ENCODE measurements around the gene TM7SF2. TPM values are rescaled to one million over a fixed set of nuclear protein-coding genes. Genes with fewer than 3 reads are reported as not detected.

The TM7SF2 gene
- total RNA-seq, 2 experiments from 2014 or later = 12.4 to 17.5 TPM

DNA sequence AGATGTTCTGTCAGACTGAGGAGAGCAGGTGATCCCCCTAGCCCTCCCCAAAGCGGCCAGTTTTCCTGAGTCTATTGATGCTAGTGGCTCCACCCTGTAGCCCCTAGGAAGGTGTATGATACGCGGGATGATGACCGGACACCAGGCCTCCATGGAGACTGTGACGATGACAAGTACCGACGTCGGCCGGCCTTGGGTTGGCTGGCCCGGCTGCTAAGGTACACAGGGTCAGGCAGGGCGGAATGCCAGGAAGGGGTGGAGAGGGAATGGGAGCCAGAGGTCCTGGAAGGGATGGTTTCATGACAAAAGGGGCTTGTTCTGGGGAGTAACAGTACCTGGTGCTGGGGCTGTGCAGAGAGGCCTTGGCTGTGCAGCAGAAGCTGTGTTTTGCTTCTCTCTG, 24.5 kb upstream of the TM7SF2 start:
- TF ChIP-seq, protein P1, sequence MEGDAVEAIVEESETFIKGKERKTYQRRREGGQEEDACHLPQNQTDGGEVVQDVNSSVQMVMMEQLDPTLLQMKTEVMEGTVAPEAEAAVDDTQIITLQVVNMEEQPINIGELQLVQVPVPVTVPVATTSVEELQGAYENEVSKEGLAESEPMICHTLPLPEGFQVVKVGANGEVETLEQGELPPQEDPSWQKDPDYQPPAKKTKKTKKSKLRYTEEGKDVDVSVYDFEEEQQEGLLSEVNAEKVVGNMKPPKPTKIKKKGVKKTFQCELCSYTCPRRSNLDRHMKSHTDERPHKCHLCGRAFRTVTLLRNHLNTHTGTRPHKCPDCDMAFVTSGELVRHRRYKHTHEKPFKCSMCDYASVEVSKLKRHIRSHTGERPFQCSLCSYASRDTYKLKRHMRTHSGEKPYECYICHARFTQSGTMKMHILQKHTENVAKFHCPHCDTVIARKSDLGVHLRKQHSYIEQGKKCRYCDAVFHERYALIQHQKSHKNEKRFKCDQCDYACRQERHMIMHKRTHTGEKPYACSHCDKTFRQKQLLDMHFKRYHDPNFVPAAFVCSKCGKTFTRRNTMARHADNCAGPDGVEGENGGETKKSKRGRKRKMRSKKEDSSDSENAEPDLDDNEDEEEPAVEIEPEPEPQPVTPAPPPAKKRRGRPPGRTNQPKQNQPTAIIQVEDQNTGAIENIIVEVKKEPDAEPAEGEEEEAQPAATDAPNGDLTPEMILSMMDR (IDR thresholded peaks at IDR 0.05) = no peak
- POLR2A ChIA-PET = interaction anchor here (1.1 to 20.0 kb wide), 4 partner anchors 9 to 323 kb away, joined by 3 to 294 read pairs (median 15); partner anchors contain the start of genes FAU, MRPL49, TM7SF2 and VPS51
- Mint-ChIP-seq H3K27ac (no peak overlapping the region), H3K4me3 (no peak overlapping the region), H3K36me3 (ENCODE audit: low read depth) (peaks cover 27% of the 10 kb centered on the region), H3K27me3 (no peaks in the 10 kb centered on the region), H3K4me1 (ENCODE audit: low read depth) (peaks cover 20% of the 10 kb centered on the region), H3K9me3 (no peaks in the 10 kb centered on the region)
- no peak for DNase-seq
- intact Hi-C loops (cut with micrococcal nuclease) = no loop called here
- no peak for ATAC-seq
- CTCF ChIA-PET = no interaction called here

DNA sequence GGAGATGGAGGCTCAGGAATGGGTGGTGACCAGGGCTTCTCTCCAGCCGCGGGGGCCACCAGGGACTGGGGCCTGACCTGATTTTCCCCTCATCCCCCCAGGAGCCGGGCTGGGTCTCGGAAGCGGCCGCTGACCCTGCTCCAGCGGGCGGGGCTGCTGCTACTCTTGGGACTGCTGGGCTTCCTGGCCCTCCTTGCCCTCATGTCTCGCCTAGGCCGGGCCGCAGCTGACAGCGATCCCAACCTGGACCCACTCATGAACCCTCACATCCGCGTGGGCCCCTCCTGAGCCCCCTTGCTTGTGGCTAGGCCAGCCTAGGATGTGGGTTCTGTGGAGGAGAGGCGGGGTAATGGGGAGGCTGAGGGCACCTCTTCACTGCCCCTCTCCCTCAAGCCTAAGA, 23.8 kb upstream of the TM7SF2 start:
- H3K9me3 Mint-ChIP-seq = no peaks in the 10 kb centered on the region
- H3K27me3 Mint-ChIP-seq = no peaks in the 10 kb centered on the region
- no peak for DNase-seq
- TF ChIP-seq, protein P1 (IDR thresholded peaks at IDR 0.05) = no peak
- H3K4me1 Mint-ChIP-seq (ENCODE audit: low read depth) = peaks cover 17% of the 10 kb centered on the region
- peaks cover 23% of the 10 kb centered on the region for H3K36me3 Mint-ChIP-seq (ENCODE audit: low read depth)
- POLR2A ChIA-PET = interaction anchor here (0.6 to 20.0 kb wide), 5 partner anchors 8 to 324 kb away, joined by 3 to 294 read pairs (median 6); partner anchors contain the start of genes FAU, MRPL49, TM7SF2 and VPS51
- intact Hi-C loops (cut with micrococcal nuclease) = no loop called here
- H3K27ac Mint-ChIP-seq = no peak overlapping the region
- CTCF ChIA-PET = no interaction called here
- ATAC-seq = no peak
- H3K4me3 Mint-ChIP-seq = no peak overlapping the region

DNA sequence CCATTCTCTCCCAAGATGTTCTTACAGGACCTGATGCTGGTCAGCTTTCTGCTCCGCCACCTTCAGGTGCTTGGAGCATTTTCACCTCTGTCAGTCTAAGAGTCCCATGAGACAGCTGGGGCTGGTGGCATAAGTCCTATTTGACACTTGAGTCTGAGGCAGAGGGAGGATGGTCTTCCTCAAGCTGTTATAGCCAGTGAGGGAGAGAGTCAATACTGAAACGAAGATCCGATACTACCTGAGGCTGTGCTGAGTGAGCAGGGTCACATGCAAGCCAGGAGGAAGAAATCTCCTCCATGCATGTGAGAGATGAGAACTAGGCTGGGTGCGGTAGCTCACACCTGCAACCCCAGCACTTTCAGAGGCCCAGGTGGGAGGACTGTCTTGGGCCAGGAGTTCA, 22.1 kb upstream of the TM7SF2 start:
- DNase-seq (no peak), ATAC-seq (no peak)
- Mint-ChIP-seq H3K9me3 (no peaks in the 10 kb centered on the region), H3K36me3 (ENCODE audit: low read depth) (peaks cover 11% of the 10 kb centered on the region), H3K27ac (no peak overlapping the region), H3K27me3 (no peaks in the 10 kb centered on the region), H3K4me1 (ENCODE audit: low read depth) (peaks cover 13% of the 10 kb centered on the region), H3K4me3 (no peak overlapping the region)
- TF ChIP-seq, protein P1 (IDR thresholded peaks at IDR 0.05) = no peak
- POLR2A ChIA-PET = interaction anchor here (0.9 to 20.0 kb wide), 3 partner anchors 14 to 42 kb away, joined by 3 to 294 read pairs (median 3); partner anchors contain the start of genes FAU, MRPL49, TM7SF2 and ZNHIT2
- intact Hi-C loops (cut with micrococcal nuclease) = no loop called here
- CTCF ChIA-PET = interaction anchor here (1.3 to 1.8 kb wide), 3 partner anchors 15 to 75 kb away, joined by 3 to 4 read pairs (median 4); partner anchors contain the start of gene ARL2

DNA sequence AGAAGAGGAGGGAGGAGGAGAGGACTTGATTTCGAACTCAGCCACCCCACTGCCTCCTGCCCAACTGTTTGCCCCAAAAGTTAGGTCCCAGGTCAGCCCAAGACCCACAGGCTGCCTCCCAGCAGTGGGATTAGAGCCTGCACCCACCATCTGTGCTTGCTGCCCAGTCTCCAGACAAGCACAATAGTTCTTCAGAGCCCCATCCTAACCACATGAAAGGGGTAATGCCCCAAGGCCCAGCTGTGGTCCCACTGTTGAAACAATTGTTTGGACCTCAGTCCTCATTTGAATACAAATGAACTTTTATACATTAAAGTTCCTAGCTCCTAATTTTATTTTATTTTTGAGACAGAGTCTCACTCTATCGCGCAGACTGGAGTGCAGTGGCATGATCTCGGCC, 21.0 kb upstream of the TM7SF2 start:
- TF ChIP-seq, protein P1 (IDR thresholded peaks at IDR 0.05) = no peak
- Mint-ChIP-seq H3K27ac (no peak overlapping the region), H3K4me3 (no peak overlapping the region), H3K4me1 (ENCODE audit: low read depth) (peaks cover 4% of the 10 kb centered on the region), H3K36me3 (ENCODE audit: low read depth) (peaks cover 9% of the 10 kb centered on the region), H3K27me3 (no peaks in the 10 kb centered on the region), H3K9me3 (no peaks in the 10 kb centered on the region)
- POLR2A ChIA-PET = interaction anchor here (0.9 to 20.0 kb wide), 5 partner anchors 9 to 288 kb away, joined by 3 to 294 read pairs (median 5); partner anchors contain the start of genes FAU, MRPL49, TM7SF2 and ZNHIT2
- CTCF ChIA-PET = interaction anchor here (0.9 to 1.8 kb wide), 3 partner anchors 12 to 76 kb away, joined by 3 to 5 read pairs (median 4); partner anchors contain the start of genes ARL2 and SAC3D1
- ATAC-seq (no peak), DNase-seq (no peak)
- intact Hi-C loops (cut with micrococcal nuclease) = no loop called here

DNA sequence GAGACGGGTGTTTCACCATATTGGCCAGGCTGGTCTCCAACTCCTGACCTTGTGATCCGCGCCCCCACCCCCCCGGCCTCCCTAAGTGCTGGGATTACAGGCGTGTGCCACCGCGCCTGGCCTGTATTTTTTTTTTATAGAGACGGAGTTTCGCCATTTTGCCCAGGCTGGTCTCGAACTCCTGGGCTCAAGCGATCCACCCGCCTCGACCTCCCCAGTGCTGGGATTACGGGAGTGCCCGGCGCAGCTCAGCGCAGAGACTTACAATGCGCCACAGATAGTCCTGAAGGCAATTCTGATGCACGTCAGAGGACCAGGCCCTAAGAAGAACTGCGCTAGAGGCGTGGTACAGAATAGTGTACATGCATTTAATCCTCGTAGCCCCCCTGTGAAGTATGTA, 16.2 kb upstream of the TM7SF2 start:
- DNase-seq (no peak), ATAC-seq (no peak)
- no peaks in the 10 kb centered on the region for H3K9me3 Mint-ChIP-seq
- peak overlapping the region; percentile 93 for H3K4me3 Mint-ChIP-seq
- H3K36me3 Mint-ChIP-seq (ENCODE audit: low read depth) = peaks cover 5% of the 10 kb centered on the region
- ChIA-PET CTCF (interaction anchor here (1.1 to 7.4 kb wide), 2 partner anchors 15 to 17 kb away, joined by 3 to 115 read pairs; partner anchors contain the start of gene TM7SF2), POLR2A (interaction anchor here (0.7 to 20.0 kb wide), 7 partner anchors 9 to 260 kb away, joined by 3 to 294 read pairs (median 9); partner anchors contain the start of genes CDCA5, FAU, MRPL49 and TM7SF2)
- H3K27ac Mint-ChIP-seq = peak overlapping the region; percentile 96
- intact Hi-C loops (cut with micrococcal nuclease) = no loop called here
- H3K27me3 Mint-ChIP-seq = no peaks in the 10 kb centered on the region
- H3K4me1 Mint-ChIP-seq (ENCODE audit: low read depth) = peaks cover 15% of the 10 kb centered on the region
- TF ChIP-seq, protein P1 (IDR thresholded peaks at IDR 0.05) = no peak

Measured in activated CD8-positive, alpha-beta T cell treated with anti-CD3 and anti-CD28 coated beads for 36 hours (primary cell).